Measurements from ENCODE around the gene ATG2B. TPM values are rescaled to one million over a fixed set of nuclear protein-coding genes. Genes with fewer than 3 reads are reported as not detected.

Gene ATG2B
- total RNA-seq, 1 donor from 2014 or later = 6.3 TPM

GRCh38 chr14:96243785-96244184 is 119.4 kb downstream of the ATG2B start:
- TF ChIP-seq CTCF (IDR thresholded peaks at IDR 0.05; ENCODE audit: insufficient read depth, low read length, severe bottlenecking) = no peak
- no peak overlapping the region for H3K4me3 ChIP-seq (ENCODE audit: low read depth, low read length)
- FAIRE-seq = no peak
- DNase-seq (ENCODE audit: low read depth) = no peak
- no peaks in the 10 kb centered on the region for H3K27me3 ChIP-seq (ENCODE audit: control insufficient read depth, insufficient read depth, low read length)
- peaks cover 7% of the 10 kb centered on the region for H3K36me3 ChIP-seq (ENCODE audit: control insufficient read depth, insufficient read depth, low read length)

GRCh38 chr14:96242126-96242525 is 121.0 kb downstream of the ATG2B start:
- H3K36me3 ChIP-seq (ENCODE audit: control insufficient read depth, insufficient read depth, low read length) = peaks cover 9% of the 10 kb centered on the region
- no peaks in the 10 kb centered on the region for H3K27me3 ChIP-seq (ENCODE audit: control insufficient read depth, insufficient read depth, low read length)
- H3K4me3 ChIP-seq (ENCODE audit: low read depth, low read length) = no peak overlapping the region
- no peak for FAIRE-seq
- no peak for TF ChIP-seq CTCF (IDR thresholded peaks at IDR 0.05; ENCODE audit: insufficient read depth, low read length, severe bottlenecking)
- DNase-seq (ENCODE audit: low read depth) = no peak

GRCh38 chr14:96240641-96241040 is 122.5 kb downstream of the ATG2B start:
- FAIRE-seq (no peak), DNase-seq (ENCODE audit: low read depth) (no peak)
- no peak for TF ChIP-seq CTCF (IDR thresholded peaks at IDR 0.05; ENCODE audit: insufficient read depth, low read length, severe bottlenecking)
- Histone ChIP-seq H3K27me3 (ENCODE audit: control insufficient read depth, insufficient read depth, low read length) (no peaks in the 10 kb centered on the region), H3K4me3 (ENCODE audit: low read depth, low read length) (no peak overlapping the region), H3K36me3 (ENCODE audit: control insufficient read depth, insufficient read depth, low read length) (peaks cover 9% of the 10 kb centered on the region)

- no peak for DNase-seq (ENCODE audit: low read depth)
- Histone ChIP-seq H3K4me3 (ENCODE audit: low read depth, low read length) (no peak overlapping the region), H3K36me3 (ENCODE audit: control insufficient read depth, insufficient read depth, low read length) (peaks cover 9% of the 10 kb centered on the region), H3K27me3 (ENCODE audit: control insufficient read depth, insufficient read depth, low read length) (no peaks in the 10 kb centered on the region)
- TF ChIP-seq CTCF (IDR thresholded peaks at IDR 0.05; ENCODE audit: insufficient read depth, low read length, severe bottlenecking) = no peak
- FAIRE-seq = no peak
Observed at GRCh38 chr14:96239711-96240141, 123.4 kb downstream of the ATG2B start.

GRCh38 chr14:96238676-96239265 is 124.4 kb downstream of the ATG2B start:
- FAIRE-seq (no peak), DNase-seq (ENCODE audit: low read depth) (no peak)
- Histone ChIP-seq H3K4me3 (ENCODE audit: low read depth, low read length) (no peak overlapping the region), H3K36me3 (ENCODE audit: control insufficient read depth, insufficient read depth, low read length) (peaks cover 9% of the 10 kb centered on the region), H3K27me3 (ENCODE audit: control insufficient read depth, insufficient read depth, low read length) (no peaks in the 10 kb centered on the region)
- TF ChIP-seq CTCF (IDR thresholded peaks at IDR 0.05; ENCODE audit: insufficient read depth, low read length, severe bottlenecking) = no peak

GRCh38 chr14:96237641-96238040 is 125.5 kb downstream of the ATG2B start:
- no peak for TF ChIP-seq CTCF (IDR thresholded peaks at IDR 0.05; ENCODE audit: insufficient read depth, low read length, severe bottlenecking)
- Histone ChIP-seq H3K36me3 (ENCODE audit: control insufficient read depth, insufficient read depth, low read length) (peaks cover 9% of the 10 kb centered on the region), H3K4me3 (ENCODE audit: low read depth, low read length) (no peak overlapping the region), H3K27me3 (ENCODE audit: control insufficient read depth, insufficient read depth, low read length) (no peaks in the 10 kb centered on the region)
- DNase-seq (ENCODE audit: low read depth) (no peak), FAIRE-seq (no peak)

Data from bronchial epithelial cell (primary cell).